ENCODE results near the gene DMWD. TPM values are rescaled to one million over a fixed set of nuclear protein-coding genes. Genes with fewer than 3 reads are reported as not detected.

DMWD gene
- total RNA-seq, 2 donors from 2014 or later, result 29.1 to 43.6 TPM

GRCh38 chr19:45733160-45733810 lies 59.4 kb downstream of the DMWD start, which contains the start of gene MEIOSIN:
Gene MEIOSIN, plus strand, starts transcription at chr19:45733439. Its CDS starts 1,938 bp downstream, at chr19:45735377.
- DNase-seq, result no peak
- no peak for TF ChIP-seq CTCF (IDR thresholded peaks at IDR 0.05)

More at GRCh38 chr19:45733160-45733810, 59.4 kb downstream of the DMWD start, which contains the start of gene MEIOSIN:
- Histone ChIP-seq H3K27me3 (no peaks in the 10 kb centered on the region), H3K27ac (no peak within 1 kb of the TSS), H3K4me3 (no peak within 1 kb of the TSS), H3K9ac (ENCODE audit: low read depth in 2 of 2, low read length in 2 of 2) (no peak within 1 kb of the TSS), H3K9me3 (no peaks in the 10 kb centered on the region), H3K4me1 (peaks cover 12% of the 10 kb centered on the region), H3K36me3 (no peaks in the 10 kb centered on the region)
- intact Hi-C loops (cut with DNase I), result no loop called here

Other genes starting within 250 kb of the DMWD start
- gene OPA3, start 208.0 kb downstream of the DMWD start, total RNA-seq, result 10 to 100 TPM; 12.4 to 14.8 TPM
- gene GPR4, start 190.6 kb downstream of the DMWD start, total RNA-seq, result 1 to 10 TPM in 1 of 2 donors, under 1 TPM in 1; 0.52 to 2.0 TPM
- gene EML2, start 153.4 kb downstream of the DMWD start, total RNA-seq, result 100 to 1,000 TPM in 1 of 2 donors, 10 to 100 TPM in 1; 96.2 to 106 TPM
- 1 to 10 TPM; 8.3 to 9.5 TPM for gene GIPR, start 124.6 kb downstream of the DMWD start, total RNA-seq
- gene SNRPD2, start 100.9 kb downstream of the DMWD start, total RNA-seq, result 100 to 1,000 TPM; 269 to 484 TPM
- 10 to 100 TPM; 10.7 to 11.2 TPM for gene QPCTL, start 100.2 kb downstream of the DMWD start, total RNA-seq
- 10 to 100 TPM; 28.3 to 28.8 TPM for gene FBXO46, start 61.9 kb downstream of the DMWD start, total RNA-seq
- not detected for gene MEIOSIN, start 59.4 kb downstream of the DMWD start, total RNA-seq
- gene SIX5, start 23.6 kb downstream of the DMWD start, total RNA-seq, result 10 to 100 TPM; 11.0 to 15.8 TPM
- 10 to 100 TPM; 30.6 to 36.0 TPM for gene DMPK, start 10.4 kb downstream of the DMWD start, total RNA-seq
- under 1 TPM in 1 of 2 donors, not detected in 1; 0.12 TPM for gene RSPH6A, start 22.5 kb upstream of the DMWD start, total RNA-seq
- gene SYMPK, start 70.3 kb upstream of the DMWD start, total RNA-seq, result 100 to 1,000 TPM in 1 of 2 donors, 10 to 100 TPM in 1; 55.7 to 101 TPM
- 10 to 100 TPM; 48.5 to 55.9 TPM for gene FOXA3, start 71.5 kb upstream of the DMWD start, total RNA-seq
- gene IRF2BP1, start 93.3 kb upstream of the DMWD start, total RNA-seq, result 10 to 100 TPM; 20.3 to 29.7 TPM
- gene MYPOP, start 109.8 kb upstream of the DMWD start, total RNA-seq, result 1 to 10 TPM; 8.9 to 9.0 TPM
- not detected for gene NANOS2, start 121.9 kb upstream of the DMWD start, total RNA-seq
- gene NOVA2, start 181.0 kb upstream of the DMWD start, total RNA-seq, result 1 to 10 TPM in 1 of 2 donors, under 1 TPM in 1; 0.72 to 1.1 TPM
- 10 to 100 TPM; 14.4 to 32.2 TPM for gene CCDC61, start 202.6 kb upstream of the DMWD start, total RNA-seq
- not detected for gene PGLYRP1, start 230.2 kb upstream of the DMWD start, total RNA-seq
- not detected for gene IGFL4, start 248.2 kb upstream of the DMWD start, total RNA-seq

Data from colonic mucosa (tissue), 4 donors.